ENCODE data around the gene USP17L13.
"Not testable (repeated sequence)": the region's sequence is repeated elsewhere in the genome, so short reads cannot be mapped to it uniquely, and the experiment has no call there.

GRCh38 chr4:9219852-9220251 is 4.8 kb upstream of the USP17L13 start, which contains the start of gene USP17L12:
- TF ChIP-seq POLR2AphosphoS5, POLR2A (IDR thresholded peaks at IDR 0.05): not testable (repeated sequence)
- TF ChIP-seq, protein P1, sequence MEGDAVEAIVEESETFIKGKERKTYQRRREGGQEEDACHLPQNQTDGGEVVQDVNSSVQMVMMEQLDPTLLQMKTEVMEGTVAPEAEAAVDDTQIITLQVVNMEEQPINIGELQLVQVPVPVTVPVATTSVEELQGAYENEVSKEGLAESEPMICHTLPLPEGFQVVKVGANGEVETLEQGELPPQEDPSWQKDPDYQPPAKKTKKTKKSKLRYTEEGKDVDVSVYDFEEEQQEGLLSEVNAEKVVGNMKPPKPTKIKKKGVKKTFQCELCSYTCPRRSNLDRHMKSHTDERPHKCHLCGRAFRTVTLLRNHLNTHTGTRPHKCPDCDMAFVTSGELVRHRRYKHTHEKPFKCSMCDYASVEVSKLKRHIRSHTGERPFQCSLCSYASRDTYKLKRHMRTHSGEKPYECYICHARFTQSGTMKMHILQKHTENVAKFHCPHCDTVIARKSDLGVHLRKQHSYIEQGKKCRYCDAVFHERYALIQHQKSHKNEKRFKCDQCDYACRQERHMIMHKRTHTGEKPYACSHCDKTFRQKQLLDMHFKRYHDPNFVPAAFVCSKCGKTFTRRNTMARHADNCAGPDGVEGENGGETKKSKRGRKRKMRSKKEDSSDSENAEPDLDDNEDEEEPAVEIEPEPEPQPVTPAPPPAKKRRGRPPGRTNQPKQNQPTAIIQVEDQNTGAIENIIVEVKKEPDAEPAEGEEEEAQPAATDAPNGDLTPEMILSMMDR (IDR thresholded peaks at IDR 0.05): not testable (repeated sequence)

All from breast epithelium (tissue), 3 donors.